SK-N-SH treated with all-trans-retinoic acid at 6 μM for 48 hours (cell line): ENCODE results near the gene CMTM7.

Experiments used
- ARNTL ChIP-seq: fragments of 450-650 bp; formaldehyde crosslinking; IDR thresholded peaks from 2 replicates; pipeline ENCODE4 v1.5.0; 2020; ENCODE audit warnings: low read depth, mild to moderate bottlenecking, moderate library complexity, borderline replicate concordance
- BACH2 ChIP-seq: fragments of 250-450 bp; sonication (Bioruptor Pico); IDR thresholded peaks from 2 replicates; pipeline ENCODE4 v1.9.0; 2021; ENCODE audit warnings: mild to moderate bottlenecking, borderline replicate concordance
- ISL1 ChIP-seq: fragments of 250-450 bp; sonication (Bioruptor Pico); IDR thresholded peaks from 2 replicates; pipeline ENCODE4 v2.1.2; 2022; ENCODE audit warnings: mild to moderate bottlenecking, moderate library complexity
- PPARA ChIP-seq: fragments of 250-450 bp; sonication (Bioruptor Pico); IDR thresholded peaks from 2 replicates; pipeline ENCODE4 v1.5.0; 2020; ENCODE audit warnings: mild to moderate bottlenecking, borderline replicate concordance
- RARB ChIP-seq: fragments of 250-450 bp; sonication (Bioruptor Pico); IDR thresholded peaks from 2 replicates; pipeline ENCODE4 v1.8.0; 2021; ENCODE audit warnings: mild to moderate bottlenecking, moderate library complexity
- TOX ChIP-seq: fragments of 250-450 bp; sonication (Bioruptor Pico); IDR thresholded peaks from 2 replicates; pipeline ENCODE4 v1.8.0; 2021; ENCODE audit warnings: mild to moderate bottlenecking, moderate library complexity, borderline replicate concordance
- ZC3H10 ChIP-seq: fragments of 250-450 bp; sonication (Bioruptor Pico); IDR thresholded peaks from 2 replicates; pipeline ENCODE4 v1.5.1; 2021; ENCODE audit warnings: mild to moderate bottlenecking, moderate library complexity
- TF ChIP-seq, protein P1 (sequence below): fragments of 250-450 bp; sonication (Bioruptor Pico); IDR thresholded peaks from 2 replicates; pipeline ENCODE4 v1.8.0; 2020; ENCODE audit warnings: mild to moderate bottlenecking, moderate library complexity, borderline replicate concordance
- TF ChIP-seq, protein P2 (sequence below): fragments of 250-450 bp; sonication (Bioruptor Pico); IDR thresholded peaks from 2 replicates; pipeline ENCODE4 v1.5.1; 2020; ENCODE audit warnings: low read depth, mild to moderate bottlenecking, moderate library complexity

DNA sequence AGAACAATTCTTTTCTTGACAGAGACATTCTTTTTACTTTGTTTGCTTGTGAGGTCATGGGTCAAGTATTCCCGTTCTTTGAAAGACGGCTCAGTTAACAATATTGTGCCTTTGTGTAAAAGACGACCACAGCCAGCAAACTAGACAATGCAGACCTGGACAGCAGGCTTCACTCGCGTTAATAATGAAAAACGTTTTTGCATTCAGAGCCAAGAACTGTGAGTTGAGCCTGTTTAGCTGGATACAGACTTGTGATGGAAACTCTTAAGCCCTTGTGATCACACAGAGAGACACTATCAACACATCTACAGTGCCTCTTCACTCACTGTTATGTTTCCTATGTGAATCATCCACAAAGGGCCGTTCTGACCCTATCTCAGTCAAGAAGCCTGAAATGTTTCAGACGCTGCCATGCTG, 37.3 kb upstream of the CMTM7 start:
- TF ChIP-seq TOX (CRISPR knock-in tag) (no peak), BACH2 (CRISPR knock-in tag) (no peak), ZC3H10 (CRISPR knock-in tag) (no peak), ARNTL (CRISPR knock-in tag) (no peak), PPARA (no peak), ISL1 (peak; percentile 42; the same call in 1 of the 2 replicates), RARB (CRISPR knock-in tag) (no peak)
- TF ChIP-seq, protein P1, sequence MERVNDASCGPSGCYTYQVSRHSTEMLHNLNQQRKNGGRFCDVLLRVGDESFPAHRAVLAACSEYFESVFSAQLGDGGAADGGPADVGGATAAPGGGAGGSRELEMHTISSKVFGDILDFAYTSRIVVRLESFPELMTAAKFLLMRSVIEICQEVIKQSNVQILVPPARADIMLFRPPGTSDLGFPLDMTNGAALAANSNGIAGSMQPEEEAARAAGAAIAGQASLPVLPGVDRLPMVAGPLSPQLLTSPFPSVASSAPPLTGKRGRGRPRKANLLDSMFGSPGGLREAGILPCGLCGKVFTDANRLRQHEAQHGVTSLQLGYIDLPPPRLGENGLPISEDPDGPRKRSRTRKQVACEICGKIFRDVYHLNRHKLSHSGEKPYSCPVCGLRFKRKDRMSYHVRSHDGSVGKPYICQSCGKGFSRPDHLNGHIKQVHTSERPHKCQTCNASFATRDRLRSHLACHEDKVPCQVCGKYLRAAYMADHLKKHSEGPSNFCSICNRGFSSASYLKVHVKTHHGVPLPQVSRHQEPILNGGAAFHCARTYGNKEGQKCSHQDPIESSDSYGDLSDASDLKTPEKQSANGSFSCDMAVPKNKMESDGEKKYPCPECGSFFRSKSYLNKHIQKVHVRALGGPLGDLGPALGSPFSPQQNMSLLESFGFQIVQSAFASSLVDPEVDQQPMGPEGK: no peak
- TF ChIP-seq, protein P2, sequence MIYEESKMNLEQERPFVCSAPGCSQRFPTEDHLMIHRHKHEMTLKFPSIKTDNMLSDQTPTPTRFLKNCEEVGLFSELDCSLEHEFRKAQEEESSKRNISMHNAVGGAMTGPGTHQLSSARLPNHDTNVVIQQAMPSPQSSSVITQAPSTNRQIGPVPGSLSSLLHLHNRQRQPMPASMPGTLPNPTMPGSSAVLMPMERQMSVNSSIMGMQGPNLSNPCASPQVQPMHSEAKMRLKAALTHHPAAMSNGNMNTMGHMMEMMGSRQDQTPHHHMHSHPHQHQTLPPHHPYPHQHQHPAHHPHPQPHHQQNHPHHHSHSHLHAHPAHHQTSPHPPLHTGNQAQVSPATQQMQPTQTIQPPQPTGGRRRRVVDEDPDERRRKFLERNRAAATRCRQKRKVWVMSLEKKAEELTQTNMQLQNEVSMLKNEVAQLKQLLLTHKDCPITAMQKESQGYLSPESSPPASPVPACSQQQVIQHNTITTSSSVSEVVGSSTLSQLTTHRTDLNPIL: no peak
